AG04449 (cell line): ENCODE measurements around the gene LPP.

Experiments
- CTCF ChIA-PET: fragments of 350-600 bp; formaldehyde crosslinking; extraction: SDS; loops from one replicate; lab custom pipeline; 2021; ENCODE audit warnings: antibody characterized with exemption; lab: Yijun Ruan, JAX
- POLR2A ChIA-PET: fragments of 400-600, 350-600 bp; formaldehyde crosslinking; extraction: SDS; loops from one replicate; lab custom pipeline; 2020; ENCODE audit warnings: antibody characterized with exemption, inconsistent platforms; lab: Yijun Ruan, JAX
- DNase-seq: peaks from one replicate; pipeline ENCODE4 v3.0.0-alpha.2; 2010; ENCODE audit warnings: low read depth, low spot score
- H3K4me3 ChIP-seq: 2 replicates; pipeline ENCODE4 v1.5.1; 2011; ENCODE audit warnings: low read depth, mild to moderate bottlenecking, control low read depth, low read length
- CTCF ChIP-seq: IDR thresholded peaks from one replicate; pipeline ENCODE4 v1.5.1; 2011; ENCODE audit warnings: mild to moderate bottlenecking, moderate library complexity, low read length, control low read depth, inconsistent platforms; ENCODE audit not compliant: insufficient read depth; ENCODE audit errors: missing control alignments

The LPP gene

DNA sequence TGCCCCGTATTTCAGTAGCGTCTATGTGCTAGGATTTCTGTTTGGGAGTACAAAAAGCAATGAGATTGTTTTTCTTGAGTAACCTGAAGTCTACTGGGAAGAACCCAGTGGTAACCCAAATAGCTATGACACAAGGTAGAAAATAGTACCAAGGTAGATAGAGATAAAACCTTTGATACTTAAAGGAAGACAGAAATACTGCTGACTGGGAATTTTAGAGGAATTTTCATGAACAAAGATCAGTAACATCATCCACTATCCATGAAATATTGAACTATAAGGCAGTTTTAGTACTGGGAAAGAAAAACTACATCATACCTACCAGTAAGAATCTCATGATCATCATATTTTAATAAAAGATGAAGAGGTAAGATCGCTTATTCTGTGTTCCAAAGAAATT, 489.8 kb downstream of the LPP start:
- no peak for DNase-seq
- ChIA-PET POLR2A (no interaction called here), CTCF (interaction anchor here (2.5 to 3.5 kb wide), 2 partner anchors 311 to 903 kb away, joined by 6 to 16 read pairs; no protein-coding TSS in a partner anchor)
- H3K4me3 ChIP-seq: no peak overlapping the region
- no peak for TF ChIP-seq CTCF

DNA sequence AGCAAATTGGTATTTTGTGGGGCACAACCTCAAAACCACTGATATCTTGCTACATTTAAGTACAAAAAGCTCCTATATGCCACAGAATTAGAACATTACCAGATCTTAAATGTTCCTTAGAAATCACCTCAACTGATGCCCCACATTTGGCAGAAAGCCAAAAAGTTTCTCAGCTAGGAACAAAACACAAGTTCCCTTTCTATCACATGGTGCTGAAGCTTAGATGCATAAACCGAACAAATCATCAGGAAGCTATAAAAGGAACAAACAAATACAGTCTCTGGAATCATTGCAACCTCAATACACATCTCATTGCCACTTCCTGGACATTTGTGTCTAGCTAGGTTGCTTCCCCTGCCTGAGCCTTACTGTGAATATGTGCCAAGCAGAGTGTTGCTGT, 492.6 kb downstream of the LPP start:
- DNase-seq: no peak
- POLR2A ChIA-PET: no interaction called here
- no peak overlapping the region for H3K4me3 ChIP-seq
- CTCF ChIA-PET: interaction anchor here (0.7 kb wide), 2 partner anchors 12 to 906 kb away, joined by 3 read pairs; no protein-coding TSS in a partner anchor
- no peak for TF ChIP-seq CTCF

DNA sequence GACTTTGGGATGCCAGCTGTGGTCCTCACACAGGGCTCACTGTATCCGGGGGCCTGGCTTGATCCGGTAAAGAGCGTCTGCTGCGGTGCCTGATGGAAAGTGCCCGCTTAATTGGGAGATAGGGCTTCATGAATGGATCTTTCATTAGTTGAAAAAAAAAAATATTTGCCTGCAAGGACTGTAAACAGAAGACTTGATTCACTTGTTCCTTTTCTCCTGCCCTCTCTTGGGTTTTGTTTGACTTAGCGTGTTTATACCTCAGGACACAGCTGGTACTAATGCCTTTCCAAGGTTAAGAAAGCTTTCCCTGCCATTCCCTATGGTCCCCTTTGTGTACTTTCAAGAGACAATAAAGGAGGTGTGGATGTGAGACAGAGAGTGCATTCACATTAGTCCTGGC, 493.3 kb downstream of the LPP start:
- H3K4me3 ChIP-seq: no peak overlapping the region
- POLR2A ChIA-PET: no interaction called here
- TF ChIP-seq CTCF: no peak
- no peak for DNase-seq
- CTCF ChIA-PET: interaction anchor here (0.7 kb wide), 3 partner anchors 12 to 906 kb away, joined by 3 read pairs; no protein-coding TSS in a partner anchor

DNA sequence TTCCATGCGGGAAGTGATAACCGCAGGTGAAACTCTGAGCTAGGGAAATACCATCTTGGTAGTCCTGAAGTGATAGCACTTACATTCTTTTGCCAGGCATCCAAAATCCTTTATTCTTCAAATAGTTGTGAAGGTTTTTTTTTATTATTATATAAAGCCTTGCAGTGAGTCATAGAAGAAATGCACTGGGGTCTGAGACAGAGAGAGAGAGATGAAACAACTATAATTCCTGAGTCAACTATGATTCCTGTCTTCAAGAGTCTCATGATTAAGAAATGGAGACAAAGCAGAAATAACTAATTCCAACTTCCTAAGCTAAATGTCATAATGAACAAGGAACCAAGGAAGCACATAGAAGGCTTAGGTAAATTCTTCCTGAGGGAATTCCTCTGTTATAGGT, 495.6 kb downstream of the LPP start:
- H3K4me3 ChIP-seq: no peak overlapping the region
- ChIA-PET CTCF (interaction anchor here (0.7 to 1.2 kb wide), 2 partner anchors 149 to 909 kb away, joined by 3 to 5 read pairs; no protein-coding TSS in a partner anchor), POLR2A (no interaction called here)
- no peak for TF ChIP-seq CTCF
- no peak for DNase-seq

GRCh38 chr3:188656196-188656982, 502.4 kb downstream of the LPP start:
- POLR2A ChIA-PET: no interaction called here
- CTCF ChIA-PET: interaction anchor here (1.4 kb wide), 1 partner anchor 301 kb away, joined by 4 read pairs; no protein-coding TSS in a partner anchor
- DNase-seq: no peak
- no peak for TF ChIP-seq CTCF
- no peak overlapping the region for H3K4me3 ChIP-seq

- ChIA-PET POLR2A (no interaction called here), CTCF (interaction anchor here (0.6 to 0.7 kb wide), 2 partner anchors 12 to 294 kb away, joined by 3 read pairs; no protein-coding TSS in a partner anchor)
- no peak for TF ChIP-seq CTCF
- H3K4me3 ChIP-seq: no peak overlapping the region
- DNase-seq: no peak
These were observed 504.6 kb downstream of the LPP start for GRCh38 chr3:188658606-188659005.
